ENCODE results near the gene CUL4A.
"Not testable (repeated sequence)": the region's sequence is repeated elsewhere in the genome, so short reads cannot be mapped to it uniquely, and the experiment has no call there.

Gene CUL4A

GRCh38 chr13:113302986-113303385, 93.6 kb downstream of the CUL4A start:
- Histone ChIP-seq H3K27ac (ENCODE audit: insufficient read depth, low read length, poor library complexity, severe bottlenecking) (no peak overlapping the region), H3K36me3 (ENCODE audit: control insufficient read depth, insufficient read depth, low read length) (peaks cover 3% of the 10 kb centered on the region), H3K4me1 (ENCODE audit: control insufficient read depth, insufficient read depth, low read length, poor library complexity, severe bottlenecking) (peaks cover 4% of the 10 kb centered on the region), H3K4me3 (ENCODE audit: insufficient read depth, low read depth, low read length, poor library complexity, severe bottlenecking) (no peak overlapping the region), H3K27me3 (replicated peaks; ENCODE audit: control insufficient read depth, insufficient read depth, low read length, poor library complexity, severe bottlenecking) (no peaks in the 10 kb centered on the region), H3K9me3 (ENCODE audit: control insufficient read depth, low read length) (no peaks in the 10 kb centered on the region)
- no peak for DNase-seq

DNA sequence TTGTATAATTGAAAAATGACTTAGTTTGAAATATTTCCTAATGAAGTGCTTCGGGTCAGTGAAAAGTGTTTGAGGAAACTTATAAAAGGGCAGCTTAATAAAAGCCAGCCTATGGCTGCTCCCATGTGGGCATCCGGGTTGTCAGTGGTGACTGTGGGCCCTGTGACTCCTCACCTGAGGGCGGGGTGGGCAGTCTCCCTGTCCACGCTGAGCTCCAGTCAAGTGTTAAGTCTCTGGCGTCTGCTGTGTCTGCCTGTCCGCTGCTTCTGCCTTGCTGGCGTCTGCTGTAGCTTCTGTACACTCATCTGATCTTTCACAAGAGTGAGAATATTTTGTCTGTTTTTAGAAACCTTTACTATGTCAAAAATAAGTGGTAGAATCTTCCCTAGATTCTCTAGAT, 94.7 kb downstream of the CUL4A start:
- no peak for DNase-seq
- no peak overlapping the region for H3K4me3 ChIP-seq (ENCODE audit: insufficient read depth, low read depth, low read length, poor library complexity, severe bottlenecking)
- H3K27me3 ChIP-seq (replicated peaks; ENCODE audit: control insufficient read depth, insufficient read depth, low read length, poor library complexity, severe bottlenecking) = no peaks in the 10 kb centered on the region
- no peaks in the 10 kb centered on the region for H3K9me3 ChIP-seq (ENCODE audit: control insufficient read depth, low read length)
- peaks cover 3% of the 10 kb centered on the region for H3K36me3 ChIP-seq (ENCODE audit: control insufficient read depth, insufficient read depth, low read length)
- H3K4me1 ChIP-seq (ENCODE audit: control insufficient read depth, insufficient read depth, low read length, poor library complexity, severe bottlenecking) = no peaks in the 10 kb centered on the region
- no peak overlapping the region for H3K27ac ChIP-seq (ENCODE audit: insufficient read depth, low read length, poor library complexity, severe bottlenecking)

DNA sequence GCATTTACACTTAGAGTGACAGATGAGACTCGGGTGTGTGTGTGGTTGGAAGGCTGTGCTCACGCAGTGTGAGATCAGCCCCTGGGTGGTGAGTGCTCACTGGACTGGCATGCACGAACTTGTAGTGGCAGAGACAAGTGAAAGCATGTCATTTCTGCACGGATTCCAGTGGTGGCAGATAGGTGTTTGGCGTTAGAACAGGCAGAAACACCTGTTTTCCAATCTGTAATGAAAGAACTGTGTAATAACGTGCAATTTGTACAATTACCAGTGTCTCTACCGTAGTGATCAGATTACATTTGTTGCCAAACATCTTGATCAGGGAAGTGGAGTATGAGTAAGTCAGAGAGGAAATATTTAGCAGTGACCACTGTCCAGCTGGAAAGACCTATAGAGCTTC, 95.8 kb downstream of the CUL4A start:
- no peaks in the 10 kb centered on the region for H3K27me3 ChIP-seq (replicated peaks; ENCODE audit: control insufficient read depth, insufficient read depth, low read length, poor library complexity, severe bottlenecking)
- H3K9me3 ChIP-seq (ENCODE audit: control insufficient read depth, low read length) = no peaks in the 10 kb centered on the region
- peaks cover 13% of the 10 kb centered on the region for H3K36me3 ChIP-seq (ENCODE audit: control insufficient read depth, insufficient read depth, low read length)
- DNase-seq = no peak
- no peak overlapping the region for H3K27ac ChIP-seq (ENCODE audit: insufficient read depth, low read length, poor library complexity, severe bottlenecking)
- H3K4me1 ChIP-seq (ENCODE audit: control insufficient read depth, insufficient read depth, low read length, poor library complexity, severe bottlenecking) = no peaks in the 10 kb centered on the region
- H3K4me3 ChIP-seq (ENCODE audit: insufficient read depth, low read depth, low read length, poor library complexity, severe bottlenecking) = no peak overlapping the region

DNA sequence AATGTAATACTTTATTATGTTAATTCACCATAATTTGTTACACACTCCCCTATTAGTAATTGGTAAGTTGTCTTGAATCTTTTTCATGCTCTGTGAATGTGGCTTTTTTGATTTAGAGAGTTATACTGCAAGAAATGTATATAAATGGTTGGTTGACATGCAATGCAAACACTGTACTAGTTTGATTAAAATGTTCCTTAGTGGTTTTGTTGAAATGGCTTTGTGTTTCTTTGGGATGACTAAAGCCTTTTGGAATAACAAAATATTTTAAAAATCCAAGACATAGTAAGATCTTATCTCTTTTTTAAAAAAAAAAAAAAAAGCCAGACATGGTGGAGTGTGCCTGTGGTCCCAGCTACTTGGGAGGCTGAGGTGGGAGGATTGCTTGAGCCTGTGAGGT, 98.1 kb downstream of the CUL4A start:
- Histone ChIP-seq H3K9me3 (ENCODE audit: control insufficient read depth, low read length) (no peaks in the 10 kb centered on the region), H3K27ac (ENCODE audit: insufficient read depth, low read length, poor library complexity, severe bottlenecking) (no peak overlapping the region), H3K36me3 (ENCODE audit: control insufficient read depth, insufficient read depth, low read length) (peaks cover 36% of the 10 kb centered on the region), H3K4me3 (ENCODE audit: insufficient read depth, low read depth, low read length, poor library complexity, severe bottlenecking) (no peak overlapping the region), H3K4me1 (ENCODE audit: control insufficient read depth, insufficient read depth, low read length, poor library complexity, severe bottlenecking) (no peaks in the 10 kb centered on the region), H3K27me3 (replicated peaks; ENCODE audit: control insufficient read depth, insufficient read depth, low read length, poor library complexity, severe bottlenecking) (no peaks in the 10 kb centered on the region)
- no peak for DNase-seq

DNA sequence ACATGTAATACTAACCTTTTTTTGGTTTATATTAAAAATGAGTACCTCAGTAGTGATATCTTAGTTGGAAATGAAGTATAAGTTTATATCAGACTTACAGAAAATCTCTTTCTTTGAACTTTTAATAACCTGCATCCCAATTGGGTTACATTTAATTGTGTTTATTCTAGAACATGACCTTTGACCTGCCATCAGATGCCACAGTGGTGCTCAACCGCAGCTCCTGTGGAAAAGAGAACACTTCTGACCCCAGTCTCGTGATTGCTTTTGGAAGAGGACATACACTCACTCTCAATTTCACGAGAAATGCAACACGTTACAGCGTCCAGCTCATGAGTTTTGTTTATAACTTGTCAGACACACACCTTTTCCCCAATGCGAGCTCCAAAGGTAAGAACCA, 100.1 kb downstream of the CUL4A start:
- no peak for DNase-seq
- Histone ChIP-seq H3K4me3 (ENCODE audit: insufficient read depth, low read depth, low read length, poor library complexity, severe bottlenecking) (no peak overlapping the region), H3K36me3 (ENCODE audit: control insufficient read depth, insufficient read depth, low read length) (peaks cover 39% of the 10 kb centered on the region), H3K9me3 (ENCODE audit: control insufficient read depth, low read length) (no peaks in the 10 kb centered on the region), H3K27ac (ENCODE audit: insufficient read depth, low read length, poor library complexity, severe bottlenecking) (no peak overlapping the region), H3K27me3 (replicated peaks; ENCODE audit: control insufficient read depth, insufficient read depth, low read length, poor library complexity, severe bottlenecking) (no peaks in the 10 kb centered on the region), H3K4me1 (ENCODE audit: control insufficient read depth, insufficient read depth, low read length, poor library complexity, severe bottlenecking) (no peaks in the 10 kb centered on the region)

GRCh38 chr13:113314112-113314511, 104.7 kb downstream of the CUL4A start:
- not testable (repeated sequence) for H3K9me3 ChIP-seq (ENCODE audit: control insufficient read depth, low read length); DNase-seq; H3K27ac ChIP-seq (ENCODE audit: insufficient read depth, low read length, poor library complexity, severe bottlenecking); H3K4me1 ChIP-seq (ENCODE audit: control insufficient read depth, insufficient read depth, low read length, poor library complexity, severe bottlenecking); H3K4me3 ChIP-seq (ENCODE audit: insufficient read depth, low read depth, low read length, poor library complexity, severe bottlenecking); H3K27me3 ChIP-seq (replicated peaks; ENCODE audit: control insufficient read depth, insufficient read depth, low read length, poor library complexity, severe bottlenecking)
- H3K36me3 ChIP-seq (ENCODE audit: control insufficient read depth, insufficient read depth, low read length) = peaks cover 67% of the 10 kb centered on the region

DNA sequence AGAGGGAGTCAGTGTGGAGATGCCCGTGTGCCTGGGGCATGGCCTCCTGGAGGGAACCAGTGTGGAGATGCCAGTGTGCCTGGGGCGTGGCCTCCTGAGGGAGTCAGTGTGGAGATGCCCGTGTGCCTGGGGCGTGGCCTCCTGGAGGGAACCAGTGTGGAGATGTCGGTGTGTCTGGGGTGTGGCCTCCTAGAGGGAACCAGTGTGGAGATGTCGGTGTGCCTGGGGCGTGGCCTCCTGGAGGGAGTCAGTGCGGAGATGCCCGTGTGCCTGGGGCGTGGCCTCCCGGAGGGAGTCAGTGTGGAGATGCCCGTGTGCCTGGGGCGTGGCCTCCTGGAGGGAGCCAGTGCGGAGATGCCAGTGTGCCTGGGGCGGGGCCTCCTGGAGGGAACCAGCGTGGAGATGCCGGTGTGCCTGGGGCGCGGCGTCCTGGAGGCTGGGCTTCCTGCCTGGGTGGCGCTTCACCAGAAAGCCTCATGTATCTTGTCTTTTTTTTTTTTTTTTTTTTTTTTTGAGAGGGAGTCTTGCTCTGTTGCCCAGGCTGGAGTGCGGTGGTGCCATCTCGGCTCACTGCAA, 105.6 kb downstream of the CUL4A start:
- not testable (repeated sequence) for DNase-seq; H3K9me3 ChIP-seq (ENCODE audit: control insufficient read depth, low read length); H3K27me3 ChIP-seq (replicated peaks; ENCODE audit: control insufficient read depth, insufficient read depth, low read length, poor library complexity, severe bottlenecking); H3K27ac ChIP-seq (ENCODE audit: insufficient read depth, low read length, poor library complexity, severe bottlenecking); H3K4me3 ChIP-seq (ENCODE audit: insufficient read depth, low read depth, low read length, poor library complexity, severe bottlenecking); H3K4me1 ChIP-seq (ENCODE audit: control insufficient read depth, insufficient read depth, low read length, poor library complexity, severe bottlenecking)
- H3K36me3 ChIP-seq (ENCODE audit: control insufficient read depth, insufficient read depth, low read length) = peaks cover 67% of the 10 kb centered on the region

DNA sequence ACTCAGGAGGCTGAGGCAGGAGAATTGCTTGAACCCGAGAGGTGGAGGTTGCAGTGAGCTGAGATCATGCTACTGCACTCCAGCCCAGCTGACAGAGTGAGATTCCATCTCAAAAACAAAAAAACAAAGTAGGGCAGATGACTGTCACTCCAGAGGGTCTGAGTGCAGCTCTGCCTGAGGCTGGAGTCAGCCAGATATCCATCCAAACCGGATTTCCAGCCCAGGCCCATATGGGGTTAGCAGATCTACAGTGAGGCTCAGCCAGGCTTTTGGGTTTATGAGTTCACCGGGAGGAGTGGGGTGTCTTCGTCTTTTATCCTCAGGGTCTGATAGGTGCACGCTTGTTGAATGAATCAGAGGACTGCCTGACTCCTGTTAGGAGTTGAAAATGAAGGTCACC, 106.6 kb downstream of the CUL4A start:
- H3K36me3 ChIP-seq (ENCODE audit: control insufficient read depth, insufficient read depth, low read length) = peaks cover 68% of the 10 kb centered on the region

More for the DNA sequence above, 106.6 kb downstream of the CUL4A start:
- DNase-seq = no peak
- H3K9me3 ChIP-seq (ENCODE audit: control insufficient read depth, low read length) = no peaks in the 10 kb centered on the region
- H3K4me3 ChIP-seq (ENCODE audit: insufficient read depth, low read depth, low read length, poor library complexity, severe bottlenecking) = no peak overlapping the region
- no peaks in the 10 kb centered on the region for H3K27me3 ChIP-seq (replicated peaks; ENCODE audit: control insufficient read depth, insufficient read depth, low read length, poor library complexity, severe bottlenecking)
- no peak overlapping the region for H3K27ac ChIP-seq (ENCODE audit: insufficient read depth, low read length, poor library complexity, severe bottlenecking)
- no peaks in the 10 kb centered on the region for H3K4me1 ChIP-seq (ENCODE audit: control insufficient read depth, insufficient read depth, low read length, poor library complexity, severe bottlenecking)

Data from effector memory CD4-positive, alpha-beta T cell (primary cell).